ENCODE measurements around the gene RBM4B.

Gene RBM4B

DNA sequence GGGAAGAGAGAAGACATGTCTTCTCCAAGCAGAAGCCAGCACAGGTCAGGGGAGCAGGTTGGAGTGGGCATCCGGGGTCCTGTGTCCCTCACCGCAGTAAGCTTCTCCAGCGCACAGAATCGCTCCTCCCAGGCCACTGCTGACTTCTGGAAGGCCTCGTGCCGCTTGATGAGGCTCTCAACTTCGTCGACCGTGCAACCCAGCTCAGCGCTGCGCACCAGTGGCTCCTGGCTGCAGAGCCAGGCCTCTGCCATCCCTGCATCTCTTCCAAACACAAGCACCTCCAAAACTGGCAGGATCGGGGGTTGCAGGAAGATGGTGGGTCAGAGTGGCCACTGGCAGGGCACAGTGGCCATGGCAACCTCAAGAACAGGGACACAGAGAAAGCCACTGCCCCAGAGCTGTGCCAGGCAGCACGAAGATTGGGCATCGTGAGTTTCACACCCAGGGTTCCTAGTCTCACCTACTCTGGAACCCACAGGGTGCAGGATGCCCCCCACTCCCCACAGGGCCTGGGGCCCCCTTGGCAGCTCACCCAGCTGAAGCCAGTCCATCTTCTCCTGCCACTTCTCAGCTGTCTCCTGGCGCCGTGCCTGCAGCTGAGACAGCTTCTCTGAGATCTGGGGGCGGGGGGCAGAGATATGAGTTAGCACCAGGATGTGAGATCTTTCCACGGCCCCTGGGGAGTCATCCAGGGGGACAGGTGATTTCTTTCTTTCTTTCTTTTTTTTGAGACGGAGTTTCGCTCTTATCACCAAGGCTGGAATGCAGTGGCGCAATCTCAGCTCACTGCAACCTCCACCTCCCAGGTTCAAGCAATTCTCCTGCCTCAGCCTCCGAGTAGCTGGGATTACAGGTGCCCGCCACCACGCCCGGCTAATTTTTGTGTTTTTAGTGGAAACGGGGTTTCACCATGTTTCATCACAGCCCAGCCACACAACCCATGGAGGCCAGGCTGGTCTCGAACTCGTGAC, 11.2 kb upstream of the RBM4B start:
- H3K27ac ChIP-seq (ENCODE audit: low read depth, low read length) = no peak overlapping the region
- H3K4me3 ChIP-seq (ENCODE audit: low read depth in 1 of 5, low read length in 5 of 5) = no peak overlapping the region
- H3K27me3 ChIP-seq (ENCODE audit: control insufficient read depth in 5 of 5, insufficient read depth in 4 of 5, low read length in 5 of 5) = peaks cover 0 to 3% (median 0%) of the 10 kb centered on the region in 5 donors
- H3K9ac ChIP-seq (ENCODE audit: low read length in 5 of 5) = no peak overlapping the region
- no peaks in the 10 kb centered on the region for H3K4me1 ChIP-seq (ENCODE audit: control insufficient read depth in 5 of 5, insufficient read depth in 5 of 5, low read length in 5 of 5)
- peaks cover 0 to 8% (median 0%) of the 10 kb centered on the region in 5 donors for H3K36me3 ChIP-seq (ENCODE audit: control insufficient read depth in 5 of 5, insufficient read depth in 5 of 5, low read length in 5 of 5)
- no peaks in the 10 kb centered on the region for H3K9me3 ChIP-seq (ENCODE audit: control insufficient read depth in 5 of 5, low read length in 5 of 5)

DNA sequence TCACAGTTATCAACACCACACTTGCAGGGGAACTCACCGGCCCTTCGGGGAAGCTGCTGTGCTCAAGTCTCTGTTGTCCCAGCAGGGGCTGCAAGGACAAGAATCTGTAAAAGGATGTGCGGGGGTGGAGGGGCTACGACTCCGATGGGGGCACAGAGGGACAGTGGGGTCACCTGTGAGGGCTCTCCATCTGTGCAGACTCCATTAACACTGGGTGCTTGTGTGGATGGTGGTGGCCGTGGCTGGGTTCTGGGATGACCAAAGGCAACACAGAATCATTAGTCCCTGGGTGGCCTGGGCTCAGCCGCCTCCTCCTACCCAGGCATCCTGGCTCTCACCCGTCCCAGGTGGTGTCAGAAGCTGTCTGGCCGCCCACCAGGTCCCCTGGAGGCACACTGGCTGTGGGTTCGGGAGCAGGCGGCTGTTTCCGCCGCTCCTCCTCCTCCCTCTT, 10.2 kb upstream of the RBM4B start:
- Histone ChIP-seq H3K9ac (ENCODE audit: low read length in 5 of 5) (no peak overlapping the region), H3K4me3 (ENCODE audit: low read depth in 1 of 5, low read length in 5 of 5) (no peak overlapping the region), H3K36me3 (ENCODE audit: control insufficient read depth in 5 of 5, insufficient read depth in 5 of 5, low read length in 5 of 5) (peaks cover 0 to 8% (median 0%) of the 10 kb centered on the region in 5 donors), H3K27ac (ENCODE audit: low read depth, low read length) (no peak overlapping the region), H3K9me3 (ENCODE audit: control insufficient read depth in 5 of 5, low read length in 5 of 5) (no peaks in the 10 kb centered on the region), H3K4me1 (ENCODE audit: control insufficient read depth in 5 of 5, insufficient read depth in 5 of 5, low read length in 5 of 5) (no peaks in the 10 kb centered on the region), H3K27me3 (ENCODE audit: control insufficient read depth in 5 of 5, insufficient read depth in 4 of 5, low read length in 5 of 5) (peaks cover 0 to 3% (median 0%) of the 10 kb centered on the region in 5 donors)

DNA sequence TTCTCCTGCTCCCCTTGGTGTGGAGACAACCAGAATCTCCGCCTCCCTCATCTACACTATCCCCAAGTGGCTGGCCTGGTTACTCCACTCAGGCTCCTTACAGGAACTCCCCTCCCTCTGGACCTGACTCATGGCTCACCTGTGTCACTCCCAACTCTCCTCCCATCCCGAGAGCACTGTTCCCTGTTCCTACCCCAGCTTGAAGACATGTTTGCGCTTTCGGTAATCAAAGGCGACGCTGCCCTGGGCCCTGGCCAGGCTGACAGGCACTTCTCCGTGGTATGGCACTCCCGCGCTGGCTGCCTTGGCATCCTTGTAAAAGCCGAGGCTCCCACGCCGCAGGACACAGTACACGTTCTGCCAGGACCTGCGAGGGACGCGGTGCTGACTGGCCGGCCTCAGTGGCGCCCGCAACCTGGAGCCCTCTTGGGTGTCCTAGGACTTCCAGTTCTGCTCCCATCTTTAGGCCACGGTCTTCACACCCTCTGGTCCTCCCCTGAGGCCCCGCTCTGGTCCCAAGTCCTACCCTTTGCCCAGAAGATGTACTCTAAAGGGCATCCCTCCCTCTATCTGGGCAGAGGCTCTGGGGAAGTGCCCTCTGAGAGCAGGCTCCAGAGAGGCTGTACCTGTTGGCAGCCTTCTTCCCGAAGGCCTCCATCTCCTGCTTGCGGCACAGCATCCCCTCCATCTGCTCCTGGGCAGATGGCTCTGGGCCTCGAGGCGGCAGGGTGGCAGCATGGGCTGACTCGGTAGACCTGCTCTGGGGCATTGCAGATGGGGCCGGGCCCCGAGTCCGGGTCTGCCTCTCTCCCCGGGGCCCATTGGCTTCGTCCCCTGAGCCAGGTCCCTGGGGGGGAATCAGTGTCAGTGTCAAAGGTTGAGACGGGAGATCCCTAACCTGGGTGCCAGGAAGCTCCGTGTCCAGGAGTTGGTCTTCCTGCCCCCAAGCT, 9.4 kb upstream of the RBM4B start:
- H3K36me3 ChIP-seq (ENCODE audit: control insufficient read depth in 5 of 5, insufficient read depth in 5 of 5, low read length in 5 of 5) = peaks cover 0 to 8% (median 0%) of the 10 kb centered on the region in 5 donors
- peaks cover 0 to 3% (median 0%) of the 10 kb centered on the region in 5 donors for H3K27me3 ChIP-seq (ENCODE audit: control insufficient read depth in 5 of 5, insufficient read depth in 4 of 5, low read length in 5 of 5)
- no peaks in the 10 kb centered on the region for H3K4me1 ChIP-seq (ENCODE audit: control insufficient read depth in 5 of 5, insufficient read depth in 5 of 5, low read length in 5 of 5)
- H3K9me3 ChIP-seq (ENCODE audit: control insufficient read depth in 5 of 5, low read length in 5 of 5) = no peaks in the 10 kb centered on the region
- no peak overlapping the region for H3K27ac ChIP-seq (ENCODE audit: low read depth, low read length)
- no peak overlapping the region for H3K4me3 ChIP-seq (ENCODE audit: low read depth in 1 of 5, low read length in 5 of 5)
- no peak overlapping the region for H3K9ac ChIP-seq (ENCODE audit: low read length in 5 of 5)

DNA sequence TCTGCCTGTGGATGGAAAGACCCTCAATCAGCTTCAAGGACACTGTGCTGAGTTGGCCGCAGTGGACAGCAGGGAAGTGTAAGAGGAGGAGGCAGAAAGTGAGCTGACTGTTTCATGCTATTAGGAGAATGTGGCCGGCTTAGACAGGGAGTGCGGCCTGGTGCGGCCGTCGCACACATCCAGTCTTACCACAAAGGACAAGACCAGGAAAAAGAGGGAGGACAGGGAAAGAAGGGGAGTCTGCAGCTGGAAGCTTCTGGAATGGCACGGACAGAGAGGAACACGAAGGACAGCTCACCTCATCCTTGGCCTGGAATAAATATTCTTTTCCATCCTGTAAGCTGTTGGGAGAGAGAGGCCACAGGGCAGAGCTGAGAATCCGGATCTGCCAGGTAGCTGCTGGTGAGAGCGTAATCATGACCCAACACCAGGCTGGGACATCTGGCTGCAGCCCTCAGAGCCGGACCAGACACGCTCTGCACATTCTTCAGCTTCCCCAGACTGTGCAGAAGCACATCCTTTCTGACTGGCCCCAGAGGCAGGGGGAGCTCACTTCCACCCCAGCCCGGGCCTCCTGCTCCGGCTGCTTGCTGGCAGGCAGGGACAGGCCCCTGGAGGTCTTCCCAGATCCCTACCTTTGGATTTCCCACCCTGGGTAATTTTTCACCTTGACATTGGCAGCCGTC, 8.6 kb upstream of the RBM4B start:
- Histone ChIP-seq H3K36me3 (ENCODE audit: control insufficient read depth in 5 of 5, insufficient read depth in 5 of 5, low read length in 5 of 5) (peaks cover 0 to 5% (median 0%) of the 10 kb centered on the region in 5 donors), H3K4me1 (ENCODE audit: control insufficient read depth in 5 of 5, insufficient read depth in 5 of 5, low read length in 5 of 5) (no peaks in the 10 kb centered on the region), H3K27ac (ENCODE audit: low read depth, low read length) (no peak overlapping the region), H3K27me3 (ENCODE audit: control insufficient read depth in 5 of 5, insufficient read depth in 4 of 5, low read length in 5 of 5) (peaks cover 0 to 3% (median 0%) of the 10 kb centered on the region in 5 donors), H3K4me3 (ENCODE audit: low read depth in 1 of 5, low read length in 5 of 5) (no peak overlapping the region), H3K9ac (ENCODE audit: low read length in 5 of 5) (no peak overlapping the region), H3K9me3 (ENCODE audit: control insufficient read depth in 5 of 5, low read length in 5 of 5) (no peaks in the 10 kb centered on the region)

DNA sequence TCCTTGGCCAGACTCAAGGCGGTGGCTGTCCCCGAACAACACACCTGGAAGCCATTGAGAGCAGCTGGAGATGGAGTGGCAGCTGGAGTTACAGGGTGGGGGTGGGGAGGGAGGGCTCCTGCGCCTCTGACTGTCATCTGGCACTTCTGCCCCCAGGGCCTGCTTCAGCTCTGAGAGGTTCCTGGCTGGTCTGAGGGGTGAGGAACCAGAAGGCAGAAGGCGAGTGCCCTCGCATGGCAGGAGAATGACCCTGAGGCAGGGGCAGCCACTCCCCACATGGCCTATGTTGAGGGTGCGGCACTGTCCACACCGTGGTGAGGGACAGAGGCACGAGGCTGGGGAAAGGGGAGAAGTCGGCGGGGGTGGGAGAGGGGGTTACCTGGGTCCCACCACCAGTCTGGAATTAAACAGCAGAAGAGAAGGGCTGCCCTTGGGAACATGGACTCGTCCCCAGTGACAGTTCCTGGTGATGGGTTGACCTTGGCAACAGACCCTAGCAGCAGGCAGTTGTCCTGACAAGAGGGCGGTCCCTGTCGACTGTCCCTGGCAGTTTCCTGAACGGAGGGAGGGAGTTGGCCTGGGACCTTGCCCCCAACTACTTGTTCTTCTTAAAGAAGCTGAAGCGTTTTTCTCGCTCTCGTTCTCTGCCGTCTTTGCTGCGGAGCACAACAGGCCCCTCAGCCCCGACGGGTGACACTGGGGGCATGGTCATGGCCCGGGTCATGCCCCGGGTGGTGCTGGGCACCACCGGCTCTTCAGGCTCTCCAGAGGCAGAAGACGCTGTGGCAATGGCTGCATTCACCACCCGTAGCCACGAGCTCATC, 7.8 kb upstream of the RBM4B start:
- Histone ChIP-seq H3K9me3 (ENCODE audit: control insufficient read depth in 5 of 5, low read length in 5 of 5) (no peaks in the 10 kb centered on the region), H3K4me1 (ENCODE audit: control insufficient read depth in 5 of 5, insufficient read depth in 5 of 5, low read length in 5 of 5) (no peaks in the 10 kb centered on the region), H3K27me3 (ENCODE audit: control insufficient read depth in 5 of 5, insufficient read depth in 4 of 5, low read length in 5 of 5) (peaks cover 0 to 3% (median 0%) of the 10 kb centered on the region in 5 donors), H3K9ac (ENCODE audit: low read length in 5 of 5) (no peak overlapping the region), H3K36me3 (ENCODE audit: control insufficient read depth in 5 of 5, insufficient read depth in 5 of 5, low read length in 5 of 5) (peaks cover 0 to 3% (median 0%) of the 10 kb centered on the region in 5 donors), H3K27ac (ENCODE audit: low read depth, low read length) (no peak overlapping the region), H3K4me3 (ENCODE audit: low read depth in 1 of 5, low read length in 5 of 5) (no peak overlapping the region)

DNA sequence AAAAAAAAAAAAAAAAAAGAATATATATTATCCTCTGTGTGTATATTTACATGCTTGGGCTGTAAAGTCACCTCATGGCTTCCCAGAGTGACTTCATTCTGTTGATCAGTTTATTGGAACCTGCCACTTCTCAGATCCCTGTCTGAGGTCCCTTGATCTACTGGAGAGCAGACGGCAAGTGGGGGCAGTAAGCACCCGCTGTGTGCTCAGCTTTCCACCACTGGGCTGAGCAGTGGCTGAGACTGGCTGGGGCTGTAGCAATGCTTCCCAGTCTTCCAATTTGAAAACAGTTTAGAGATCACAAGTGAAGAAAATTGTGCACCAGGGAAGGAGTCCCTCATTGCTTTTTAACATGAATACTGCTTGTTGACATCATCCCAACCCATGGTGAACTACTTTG, 6.9 kb upstream of the RBM4B start:
- Histone ChIP-seq H3K36me3 (ENCODE audit: control insufficient read depth in 5 of 5, insufficient read depth in 5 of 5, low read length in 5 of 5) (peaks cover 0 to 3% (median 0%) of the 10 kb centered on the region in 5 donors), H3K27me3 (ENCODE audit: control insufficient read depth in 5 of 5, insufficient read depth in 4 of 5, low read length in 5 of 5) (peaks cover 0 to 3% (median 0%) of the 10 kb centered on the region in 5 donors), H3K4me1 (ENCODE audit: control insufficient read depth in 5 of 5, insufficient read depth in 5 of 5, low read length in 5 of 5) (no peaks in the 10 kb centered on the region), H3K4me3 (ENCODE audit: low read depth in 1 of 5, low read length in 5 of 5) (no peak overlapping the region), H3K9me3 (ENCODE audit: control insufficient read depth in 5 of 5, low read length in 5 of 5) (no peaks in the 10 kb centered on the region), H3K9ac (ENCODE audit: low read length in 5 of 5) (no peak overlapping the region), H3K27ac (ENCODE audit: low read depth, low read length) (no peak overlapping the region)

DNA sequence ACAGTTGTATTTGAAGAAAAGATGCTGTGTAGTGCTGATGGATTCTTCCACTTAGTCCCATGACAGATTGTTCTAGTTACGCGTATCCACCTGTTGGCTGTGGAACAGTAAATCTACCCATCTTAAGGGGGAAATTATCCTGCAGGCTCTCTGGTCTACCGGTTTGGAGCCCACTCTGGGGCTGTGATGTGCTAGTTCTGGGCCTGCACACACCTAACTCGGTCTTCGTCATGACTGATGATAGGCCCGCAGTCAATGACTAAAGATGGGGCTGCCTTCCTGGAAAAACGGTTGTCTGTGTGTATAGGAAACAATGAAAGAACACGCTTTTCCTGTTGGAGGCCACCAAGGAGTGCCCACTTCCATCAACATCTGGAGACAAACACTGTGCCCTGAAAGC, 6.2 kb upstream of the RBM4B start:
- Histone ChIP-seq H3K36me3 (ENCODE audit: control insufficient read depth in 5 of 5, insufficient read depth in 5 of 5, low read length in 5 of 5) (peaks cover 0 to 3% (median 0%) of the 10 kb centered on the region in 5 donors), H3K4me3 (ENCODE audit: low read depth in 1 of 5, low read length in 5 of 5) (no peak overlapping the region), H3K27ac (ENCODE audit: low read depth, low read length) (no peak overlapping the region), H3K27me3 (ENCODE audit: control insufficient read depth in 5 of 5, insufficient read depth in 4 of 5, low read length in 5 of 5) (peaks cover 0 to under 1% (median 0%) of the 10 kb centered on the region in 5 donors), H3K9ac (ENCODE audit: low read length in 5 of 5) (no peak overlapping the region), H3K9me3 (ENCODE audit: control insufficient read depth in 5 of 5, low read length in 5 of 5) (no peaks in the 10 kb centered on the region), H3K4me1 (ENCODE audit: control insufficient read depth in 5 of 5, insufficient read depth in 5 of 5, low read length in 5 of 5) (peaks cover 0 to under 1% (median 0%) of the 10 kb centered on the region in 5 donors)

DNA sequence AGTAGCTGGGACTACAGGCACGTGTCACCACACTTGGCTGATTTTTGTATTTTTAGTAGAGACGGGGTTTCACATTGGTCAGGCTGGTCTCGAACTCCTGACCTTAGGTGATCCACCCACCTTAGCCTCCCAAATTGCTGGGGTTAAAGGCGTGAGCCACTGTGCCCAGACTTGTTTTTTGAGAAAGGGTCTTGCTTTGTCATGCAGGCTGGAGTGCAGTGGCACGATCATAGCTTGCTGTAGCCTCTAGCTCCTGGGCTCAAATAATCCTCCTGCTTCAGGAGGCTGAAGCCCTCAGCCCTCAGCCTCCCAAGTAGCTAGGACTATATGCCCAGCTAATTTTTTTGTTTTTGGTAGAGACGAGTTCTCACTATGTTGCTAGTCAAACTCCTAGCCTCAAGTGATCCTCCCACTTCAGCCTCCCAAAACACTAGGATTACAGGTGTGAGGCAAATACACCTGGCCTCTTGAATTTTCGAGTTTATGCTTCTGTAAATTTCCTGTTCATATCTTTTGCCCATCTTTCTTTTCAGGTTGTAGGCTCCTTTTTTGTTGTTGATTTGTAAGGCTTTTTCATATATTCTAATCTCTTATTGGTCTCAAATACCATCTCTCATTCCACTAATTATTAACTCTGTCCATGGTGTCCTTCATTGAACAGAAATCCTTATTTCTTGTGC, 3.4 kb upstream of the RBM4B start:
- no peaks in the 10 kb centered on the region for H3K36me3 ChIP-seq (ENCODE audit: control insufficient read depth in 5 of 5, insufficient read depth in 5 of 5, low read length in 5 of 5)
- no peaks in the 10 kb centered on the region for H3K27me3 ChIP-seq (ENCODE audit: control insufficient read depth in 5 of 5, insufficient read depth in 4 of 5, low read length in 5 of 5)
- no peak overlapping the region for H3K27ac ChIP-seq (ENCODE audit: low read depth, low read length)
- peaks cover 4 to 24% (median 18%) of the 10 kb centered on the region in 5 donors for H3K4me1 ChIP-seq (ENCODE audit: control insufficient read depth in 5 of 5, insufficient read depth in 5 of 5, low read length in 5 of 5)
- H3K9me3 ChIP-seq (ENCODE audit: control insufficient read depth in 5 of 5, low read length in 5 of 5) = no peaks in the 10 kb centered on the region
- no peak overlapping the region for H3K9ac ChIP-seq (ENCODE audit: low read length in 5 of 5)
- no peak overlapping the region for H3K4me3 ChIP-seq (ENCODE audit: low read depth in 1 of 5, low read length in 5 of 5)
